ENCODE results near the gene ABCC2. TPM values are rescaled to one million over a fixed set of nuclear protein-coding genes. Genes with fewer than 3 reads are reported as not detected.

The ABCC2 gene
- total RNA-seq, 1 donor from 2014 or later = 1.9 TPM

- Mint-ChIP-seq H3K4me3 (ENCODE audit: unreplicated experiment) (no peak overlapping the region), H3K27ac (ENCODE audit: unreplicated experiment) (no peak overlapping the region), H3K27me3 (ENCODE audit: unreplicated experiment) (no peaks in the 10 kb centered on the region), H3K36me3 (ENCODE audit: low read depth, unreplicated experiment) (no peaks in the 10 kb centered on the region), H3K4me1 (ENCODE audit: unreplicated experiment) (no peaks in the 10 kb centered on the region), H3K9me3 (ENCODE audit: unreplicated experiment) (no peaks in the 10 kb centered on the region)
- DNase-seq (ENCODE audit: low spot score) = no peak
- no peak for TF ChIP-seq CTCF (IDR thresholded peaks at IDR 0.05; ENCODE audit: unreplicated experiment)
Observed at GRCh38 chr10:99750641-99751040, 31.8 kb upstream of the ABCC2 start.

- TF ChIP-seq CTCF (IDR thresholded peaks at IDR 0.05; ENCODE audit: unreplicated experiment) = no peak
- Mint-ChIP-seq H3K27me3 (ENCODE audit: unreplicated experiment) (no peaks in the 10 kb centered on the region), H3K36me3 (ENCODE audit: low read depth, unreplicated experiment) (peaks cover 9% of the 10 kb centered on the region), H3K4me1 (ENCODE audit: unreplicated experiment) (no peaks in the 10 kb centered on the region), H3K4me3 (ENCODE audit: unreplicated experiment) (no peak overlapping the region), H3K9me3 (ENCODE audit: unreplicated experiment) (no peaks in the 10 kb centered on the region), H3K27ac (ENCODE audit: unreplicated experiment) (no peak overlapping the region)
- DNase-seq (ENCODE audit: low spot score) = no peak
Observed at GRCh38 chr10:99754670-99755069, 27.8 kb upstream of the ABCC2 start.

GRCh38 chr10:99756159-99756558 is 26.3 kb upstream of the ABCC2 start:
- Mint-ChIP-seq H3K27ac (ENCODE audit: unreplicated experiment) (no peak overlapping the region), H3K36me3 (ENCODE audit: low read depth, unreplicated experiment) (peaks cover 11% of the 10 kb centered on the region), H3K4me3 (ENCODE audit: unreplicated experiment) (no peak overlapping the region), H3K4me1 (ENCODE audit: unreplicated experiment) (no peaks in the 10 kb centered on the region), H3K27me3 (ENCODE audit: unreplicated experiment) (no peaks in the 10 kb centered on the region), H3K9me3 (ENCODE audit: unreplicated experiment) (no peaks in the 10 kb centered on the region)
- no peak for TF ChIP-seq CTCF (IDR thresholded peaks at IDR 0.05; ENCODE audit: unreplicated experiment)
- no peak for DNase-seq (ENCODE audit: low spot score)

GRCh38 chr10:99758211-99758891 is 24.1 kb upstream of the ABCC2 start:
- no peak overlapping the region for H3K4me3 Mint-ChIP-seq (ENCODE audit: unreplicated experiment)
- no peak for TF ChIP-seq CTCF (IDR thresholded peaks at IDR 0.05; ENCODE audit: unreplicated experiment)
- no peak for DNase-seq (ENCODE audit: low spot score)
- no peaks in the 10 kb centered on the region for H3K27me3 Mint-ChIP-seq (ENCODE audit: unreplicated experiment)
- H3K36me3 Mint-ChIP-seq (ENCODE audit: low read depth, unreplicated experiment) = peaks cover 11% of the 10 kb centered on the region
- H3K9me3 Mint-ChIP-seq (ENCODE audit: unreplicated experiment) = no peaks in the 10 kb centered on the region
- no peaks in the 10 kb centered on the region for H3K4me1 Mint-ChIP-seq (ENCODE audit: unreplicated experiment)
- no peak overlapping the region for H3K27ac Mint-ChIP-seq (ENCODE audit: unreplicated experiment)

- H3K9me3 Mint-ChIP-seq (ENCODE audit: unreplicated experiment) = no peaks in the 10 kb centered on the region
- TF ChIP-seq CTCF (IDR thresholded peaks at IDR 0.05; ENCODE audit: unreplicated experiment) = no peak
- H3K27me3 Mint-ChIP-seq (ENCODE audit: unreplicated experiment) = no peaks in the 10 kb centered on the region
- no peak overlapping the region for H3K4me3 Mint-ChIP-seq (ENCODE audit: unreplicated experiment)
- no peak for DNase-seq (ENCODE audit: low spot score)
- no peaks in the 10 kb centered on the region for H3K4me1 Mint-ChIP-seq (ENCODE audit: unreplicated experiment)
- H3K27ac Mint-ChIP-seq (ENCODE audit: unreplicated experiment) = no peak overlapping the region
- peaks cover 11% of the 10 kb centered on the region for H3K36me3 Mint-ChIP-seq (ENCODE audit: low read depth, unreplicated experiment)
Observed at GRCh38 chr10:99760321-99760720, 22.1 kb upstream of the ABCC2 start.

Measured in endothelial cell (in vitro differentiated cells).